ENCODE results near the gene C9orf50. TPM values are rescaled to one million over a fixed set of nuclear protein-coding genes. Genes with fewer than 3 reads are reported as not detected.

The C9orf50 gene
- polyA plus RNA-seq, 1 donor from 2014 or later: not detected

DNA sequence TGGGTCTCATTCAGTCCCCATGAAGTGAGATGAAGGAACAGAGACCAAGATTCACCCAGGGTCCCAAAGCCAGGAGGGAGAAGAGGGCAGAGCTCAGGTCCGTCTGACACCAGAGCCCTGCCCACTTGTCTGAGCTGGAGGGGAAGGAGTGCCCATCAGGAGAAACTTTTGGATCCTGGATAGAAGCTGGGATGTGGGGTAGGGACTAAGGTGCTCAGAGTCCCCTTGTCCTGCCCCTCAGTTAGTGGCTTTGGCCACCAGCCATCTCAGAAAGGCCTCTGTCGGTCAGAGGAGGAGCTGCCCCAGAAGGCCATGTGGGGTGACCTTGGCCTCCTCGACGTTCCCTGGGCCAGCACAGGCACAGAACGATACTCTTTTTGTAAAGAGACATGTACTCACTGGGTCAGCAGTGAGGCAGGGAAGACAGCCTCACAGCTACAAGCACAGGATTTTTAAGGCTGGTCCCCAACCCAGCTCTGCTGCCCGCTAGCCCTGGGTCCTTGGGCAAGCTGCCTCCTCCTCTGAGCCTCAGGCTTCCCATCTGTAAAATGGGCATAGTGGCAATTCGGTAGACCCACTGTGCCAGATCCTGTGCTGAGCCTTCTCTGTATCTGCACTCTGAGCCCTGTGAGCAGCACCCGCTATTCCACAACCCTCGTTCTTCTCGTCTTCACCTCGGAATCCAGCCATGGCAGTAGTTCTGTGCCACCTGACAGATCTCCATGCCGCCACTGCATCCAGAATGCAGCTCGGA, 49.4 kb downstream of the C9orf50 start:
- no peaks in the 10 kb centered on the region for H3K27me3 ChIP-seq (ENCODE audit: insufficient read depth, low read depth, low read length)
- no peak overlapping the region for H3K4me3 ChIP-seq (ENCODE audit: low read length)
- no peak overlapping the region for H3K9ac ChIP-seq (ENCODE audit: low read length)
- H4K20me1 ChIP-seq (ENCODE audit: insufficient read depth): no peaks in the 10 kb centered on the region
- no peaks in the 10 kb centered on the region for H3K36me3 ChIP-seq (ENCODE audit: insufficient read depth, low read length)
- no peak overlapping the region for H3K27ac ChIP-seq (ENCODE audit: low read length)
- H3K4me2 ChIP-seq (ENCODE audit: low read length): no peak overlapping the region
- no peaks in the 10 kb centered on the region for H3K79me2 ChIP-seq (replicated peaks; ENCODE audit: insufficient read depth, low read length)
- H3F3A ChIP-seq (ENCODE audit: insufficient read depth, low read length, poor library complexity, severe bottlenecking): no peaks in the 10 kb centered on the region
- no peaks in the 10 kb centered on the region for H3K9me3 ChIP-seq (ENCODE audit: low read length)
- H2AFZ ChIP-seq (ENCODE audit: low read depth, low read length): no peak overlapping the region
- no peaks in the 10 kb centered on the region for H3K9me2 ChIP-seq (ENCODE audit: insufficient read depth, low read length)
- TF ChIP-seq RAD21 (conservative IDR thresholded peaks at IDR 0.05) (no peak), EZH2 (IDR thresholded peaks at IDR 0.05; ENCODE audit: borderline replicate concordance, insufficient read depth, low read length, poor library complexity, severe bottlenecking) (no peak), EP300 (conservative IDR thresholded peaks at IDR 0.05; ENCODE audit: poor library complexity, severe bottlenecking) (no peak), MXI1 (conservative IDR thresholded peaks at IDR 0.05; ENCODE audit: poor library complexity, severe bottlenecking) (no peak), TAF1 (IDR thresholded peaks at IDR 0.05; ENCODE audit: low read depth) (no peak), POLR2AphosphoS5 (IDR thresholded peaks at IDR 0.05) (no peak), SMC3 (conservative IDR thresholded peaks at IDR 0.05; ENCODE audit: poor library complexity) (no peak)
- TF ChIP-seq, protein P1, sequence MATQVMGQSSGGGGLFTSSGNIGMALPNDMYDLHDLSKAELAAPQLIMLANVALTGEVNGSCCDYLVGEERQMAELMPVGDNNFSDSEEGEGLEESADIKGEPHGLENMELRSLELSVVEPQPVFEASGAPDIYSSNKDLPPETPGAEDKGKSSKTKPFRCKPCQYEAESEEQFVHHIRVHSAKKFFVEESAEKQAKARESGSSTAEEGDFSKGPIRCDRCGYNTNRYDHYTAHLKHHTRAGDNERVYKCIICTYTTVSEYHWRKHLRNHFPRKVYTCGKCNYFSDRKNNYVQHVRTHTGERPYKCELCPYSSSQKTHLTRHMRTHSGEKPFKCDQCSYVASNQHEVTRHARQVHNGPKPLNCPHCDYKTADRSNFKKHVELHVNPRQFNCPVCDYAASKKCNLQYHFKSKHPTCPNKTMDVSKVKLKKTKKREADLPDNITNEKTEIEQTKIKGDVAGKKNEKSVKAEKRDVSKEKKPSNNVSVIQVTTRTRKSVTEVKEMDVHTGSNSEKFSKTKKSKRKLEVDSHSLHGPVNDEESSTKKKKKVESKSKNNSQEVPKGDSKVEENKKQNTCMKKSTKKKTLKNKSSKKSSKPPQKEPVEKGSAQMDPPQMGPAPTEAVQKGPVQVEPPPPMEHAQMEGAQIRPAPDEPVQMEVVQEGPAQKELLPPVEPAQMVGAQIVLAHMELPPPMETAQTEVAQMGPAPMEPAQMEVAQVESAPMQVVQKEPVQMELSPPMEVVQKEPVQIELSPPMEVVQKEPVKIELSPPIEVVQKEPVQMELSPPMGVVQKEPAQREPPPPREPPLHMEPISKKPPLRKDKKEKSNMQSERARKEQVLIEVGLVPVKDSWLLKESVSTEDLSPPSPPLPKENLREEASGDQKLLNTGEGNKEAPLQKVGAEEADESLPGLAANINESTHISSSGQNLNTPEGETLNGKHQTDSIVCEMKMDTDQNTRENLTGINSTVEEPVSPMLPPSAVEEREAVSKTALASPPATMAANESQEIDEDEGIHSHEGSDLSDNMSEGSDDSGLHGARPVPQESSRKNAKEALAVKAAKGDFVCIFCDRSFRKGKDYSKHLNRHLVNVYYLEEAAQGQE (IDR thresholded peaks at IDR 0.05; ENCODE audit: borderline replicate concordance): no peak
- TF ChIP-seq, protein P2, sequence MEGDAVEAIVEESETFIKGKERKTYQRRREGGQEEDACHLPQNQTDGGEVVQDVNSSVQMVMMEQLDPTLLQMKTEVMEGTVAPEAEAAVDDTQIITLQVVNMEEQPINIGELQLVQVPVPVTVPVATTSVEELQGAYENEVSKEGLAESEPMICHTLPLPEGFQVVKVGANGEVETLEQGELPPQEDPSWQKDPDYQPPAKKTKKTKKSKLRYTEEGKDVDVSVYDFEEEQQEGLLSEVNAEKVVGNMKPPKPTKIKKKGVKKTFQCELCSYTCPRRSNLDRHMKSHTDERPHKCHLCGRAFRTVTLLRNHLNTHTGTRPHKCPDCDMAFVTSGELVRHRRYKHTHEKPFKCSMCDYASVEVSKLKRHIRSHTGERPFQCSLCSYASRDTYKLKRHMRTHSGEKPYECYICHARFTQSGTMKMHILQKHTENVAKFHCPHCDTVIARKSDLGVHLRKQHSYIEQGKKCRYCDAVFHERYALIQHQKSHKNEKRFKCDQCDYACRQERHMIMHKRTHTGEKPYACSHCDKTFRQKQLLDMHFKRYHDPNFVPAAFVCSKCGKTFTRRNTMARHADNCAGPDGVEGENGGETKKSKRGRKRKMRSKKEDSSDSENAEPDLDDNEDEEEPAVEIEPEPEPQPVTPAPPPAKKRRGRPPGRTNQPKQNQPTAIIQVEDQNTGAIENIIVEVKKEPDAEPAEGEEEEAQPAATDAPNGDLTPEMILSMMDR (IDR thresholded peaks at IDR 0.05; ENCODE audit: poor library complexity, severe bottlenecking): no peak

DNA sequence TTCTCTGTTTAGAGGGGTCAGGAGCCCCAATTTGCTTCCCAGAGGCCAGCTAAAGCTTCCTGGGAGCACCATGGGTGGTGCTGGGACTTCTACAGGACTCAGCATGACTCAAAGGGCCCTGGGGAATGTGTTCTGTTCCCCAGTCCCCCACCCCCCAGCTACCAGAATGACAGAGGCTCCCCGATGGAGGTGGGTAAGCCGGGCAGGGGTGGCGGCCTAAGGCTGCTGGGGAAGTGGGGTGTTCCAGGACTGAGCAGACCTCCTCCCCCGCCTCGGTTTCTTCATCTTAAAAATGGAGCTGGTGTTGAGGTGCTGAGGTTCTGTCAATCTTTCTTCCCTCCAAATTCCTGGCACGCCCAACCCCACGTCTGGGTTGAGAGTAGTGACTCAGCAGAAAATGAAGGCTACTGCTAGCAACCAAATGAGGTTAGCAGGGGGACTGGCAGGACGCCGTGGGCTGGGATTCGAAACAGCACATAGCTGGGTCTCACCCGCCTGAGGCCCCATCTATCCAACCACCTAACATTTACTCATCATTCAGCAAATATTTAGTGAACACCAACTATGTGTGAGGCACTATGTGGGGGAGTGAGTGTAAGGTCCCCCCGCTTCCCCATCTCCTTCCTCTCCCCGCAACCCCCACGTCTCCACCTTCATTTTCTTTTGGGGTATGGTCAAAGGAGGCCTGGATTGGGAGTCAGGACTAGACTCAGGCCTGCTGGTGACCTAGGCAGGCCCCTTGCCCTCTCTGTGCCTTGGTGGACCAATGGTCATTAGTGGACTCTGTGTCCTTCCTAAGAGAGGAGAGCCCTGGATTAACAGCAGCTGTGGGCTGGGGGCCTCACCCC, 50.2 kb downstream of the C9orf50 start:
- Histone ChIP-seq H3K9me2 (ENCODE audit: insufficient read depth, low read length) (no peaks in the 10 kb centered on the region), H3K27ac (ENCODE audit: low read length) (no peak overlapping the region), H3K79me2 (replicated peaks; ENCODE audit: insufficient read depth, low read length) (no peaks in the 10 kb centered on the region), H3K27me3 (ENCODE audit: insufficient read depth, low read depth, low read length) (no peaks in the 10 kb centered on the region), H3K9me3 (ENCODE audit: low read length) (no peaks in the 10 kb centered on the region), H4K20me1 (ENCODE audit: insufficient read depth) (no peaks in the 10 kb centered on the region), H2AFZ (ENCODE audit: low read depth, low read length) (no peak overlapping the region), H3K4me3 (ENCODE audit: low read length) (no peak overlapping the region), H3K4me2 (ENCODE audit: low read length) (no peak overlapping the region), H3K36me3 (ENCODE audit: insufficient read depth, low read length) (no peaks in the 10 kb centered on the region), H3K9ac (ENCODE audit: low read length) (no peak overlapping the region), H3F3A (ENCODE audit: insufficient read depth, low read length, poor library complexity, severe bottlenecking) (no peaks in the 10 kb centered on the region)
- TF ChIP-seq, protein P1 (IDR thresholded peaks at IDR 0.05; ENCODE audit: borderline replicate concordance): no peak
- no peak for TF ChIP-seq RAD21 (conservative IDR thresholded peaks at IDR 0.05)
- no peak for TF ChIP-seq TAF1 (IDR thresholded peaks at IDR 0.05; ENCODE audit: low read depth)
- TF ChIP-seq, protein P2 (IDR thresholded peaks at IDR 0.05; ENCODE audit: poor library complexity, severe bottlenecking): no peak
- no peak for TF ChIP-seq POLR2AphosphoS5 (IDR thresholded peaks at IDR 0.05)
- TF ChIP-seq EP300 (conservative IDR thresholded peaks at IDR 0.05; ENCODE audit: poor library complexity, severe bottlenecking): no peak

Measured in neural cell (in vitro differentiated cells).